NB4 (cell line): ENCODE measurements around the gene PPIL1.

Experiments
- CTCF ChIP-seq: IDR thresholded peaks from one replicate; pipeline ENCODE4 v1.5.1; 2012; ENCODE audit warnings: low read depth, low read length
- POLR2A ChIP-seq: IDR thresholded peaks from 2 replicates; pipeline ENCODE4 v1.6.1; 2011; ENCODE audit warnings: mild to moderate bottlenecking; ENCODE audit not compliant: insufficient read length; ENCODE audit errors: extremely low read depth

GRCh38 chr6:36832313-36832712 lies 42.3 kb downstream of the PPIL1 start:
- TF ChIP-seq POLR2A (no peak), CTCF (no peak)
